ENCODE measurements around the gene TBRG1.

TBRG1 gene

DNA sequence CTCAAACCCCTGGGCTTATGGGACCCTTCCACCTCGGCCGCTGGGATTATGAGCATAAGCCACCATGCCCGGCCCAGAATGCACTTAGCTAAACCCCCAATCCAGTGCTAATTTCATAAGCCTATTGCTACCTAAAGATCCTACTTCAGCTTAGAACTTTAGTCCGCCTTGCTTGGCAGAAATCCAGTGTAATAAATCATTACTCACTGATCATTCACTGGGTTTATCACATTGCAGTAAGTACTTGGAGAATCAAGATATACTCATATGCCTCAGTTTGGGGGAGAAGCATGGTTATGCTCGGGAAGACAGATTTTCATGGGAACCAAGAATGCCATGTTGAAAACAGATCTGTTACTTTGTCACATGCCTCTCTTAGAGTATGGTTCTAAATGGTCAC is 3.8 kb upstream of the TBRG1 start:
- DNase-seq, result no peak

DNA sequence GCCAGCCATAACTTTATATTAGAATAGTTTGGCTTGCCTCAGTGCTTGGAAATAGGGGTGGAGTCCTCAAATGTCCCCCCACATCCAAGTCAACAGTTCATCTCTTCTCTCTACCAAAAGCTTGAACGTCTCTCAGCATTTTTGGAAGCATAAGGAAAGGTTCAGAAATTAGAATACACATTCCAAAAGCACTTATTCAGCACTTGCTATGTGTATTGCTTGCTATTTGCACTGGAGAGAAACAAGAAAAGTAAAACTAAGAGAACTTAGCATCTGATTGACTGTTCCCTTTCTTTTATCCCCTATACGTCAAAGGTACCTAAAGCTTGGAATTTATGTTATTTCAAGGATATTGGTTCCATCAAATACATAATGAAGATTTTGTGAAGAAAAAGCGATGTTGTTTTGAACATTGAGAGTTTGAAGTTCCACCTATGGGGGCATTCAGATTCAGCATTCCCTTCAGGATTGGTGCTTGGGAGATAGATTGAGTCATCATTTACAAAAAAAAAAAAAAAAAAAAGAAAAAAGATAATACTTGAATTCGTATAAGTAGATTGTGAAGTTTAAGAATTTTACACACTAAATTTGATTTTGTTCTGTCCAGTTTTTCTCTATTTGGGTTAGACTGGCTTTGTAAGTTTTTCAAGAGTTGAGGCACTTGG is 1.3 kb downstream of the TBRG1 start:
- no peak for DNase-seq

DNA sequence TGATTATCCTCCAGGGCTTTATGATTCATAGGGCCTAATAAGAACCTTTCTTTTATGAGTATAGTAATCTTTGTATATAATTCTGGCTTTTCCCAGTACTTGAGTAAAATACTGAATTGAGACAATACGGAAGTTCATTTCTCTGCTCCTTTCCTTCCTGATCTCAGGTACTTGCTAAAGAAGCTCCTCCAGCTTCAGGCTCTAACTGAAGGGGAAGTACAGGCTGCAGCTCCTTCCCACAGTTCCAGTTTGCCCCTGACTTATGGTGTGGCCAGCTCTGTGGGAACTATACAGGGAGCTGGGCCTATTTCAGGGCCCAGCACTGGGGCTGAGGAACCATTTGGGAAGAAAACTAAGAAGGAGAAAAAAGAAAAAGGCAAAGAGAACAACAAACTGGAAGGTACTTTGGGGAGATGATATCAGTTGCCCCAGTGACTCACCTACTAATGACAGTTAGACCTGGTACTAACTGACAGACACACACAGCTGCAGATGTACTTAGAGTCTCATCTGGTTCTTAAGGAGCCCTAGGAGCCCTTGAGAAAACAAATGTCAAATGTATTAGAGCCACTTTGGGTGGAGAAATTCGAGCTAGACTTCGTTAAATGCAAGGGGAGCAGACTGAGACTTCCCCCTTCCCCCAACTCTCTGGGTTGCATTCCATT is 3.0 kb downstream of the TBRG1 start:
- DNase-seq, result no peak

DNA sequence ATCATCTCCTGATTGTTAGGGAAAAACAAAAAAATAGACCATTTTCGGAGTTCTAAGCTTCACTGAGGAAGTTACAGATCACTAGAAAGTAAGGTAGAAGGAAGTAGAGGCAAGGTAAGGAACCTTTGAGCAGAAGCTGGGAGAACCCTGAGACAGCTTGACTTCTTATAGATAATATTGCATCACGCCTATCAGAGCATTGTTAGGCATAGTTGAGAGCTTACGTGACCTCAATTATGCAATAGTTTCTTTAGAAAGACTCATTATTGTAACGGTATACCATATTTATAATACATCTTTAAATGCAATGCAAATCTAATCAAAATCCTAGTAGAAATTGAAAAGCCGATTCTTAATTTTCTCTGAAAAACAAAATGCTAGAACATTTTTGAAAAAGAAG is 4.9 kb downstream of the TBRG1 start:
- no peak for DNase-seq

DNA sequence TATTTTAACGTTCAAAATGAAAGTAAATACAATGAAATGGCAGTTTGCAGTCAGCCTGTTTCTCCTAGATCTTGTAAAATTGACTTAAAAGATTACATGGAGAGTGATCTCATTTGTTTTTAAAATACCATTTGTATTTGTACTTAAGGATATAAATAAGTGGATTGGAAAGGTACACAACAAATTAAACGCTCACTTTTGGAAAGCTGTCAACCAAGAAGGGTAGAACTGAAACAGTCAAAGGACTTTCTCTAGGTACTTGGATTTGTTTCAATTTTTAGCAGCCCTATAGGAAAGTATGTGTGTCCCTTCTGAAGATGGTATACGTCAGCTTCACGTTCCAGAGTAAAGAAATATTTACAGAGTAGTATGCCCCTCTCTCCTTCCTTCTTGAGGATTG is 7.3 kb downstream of the TBRG1 start:
- no peak for DNase-seq

DNA sequence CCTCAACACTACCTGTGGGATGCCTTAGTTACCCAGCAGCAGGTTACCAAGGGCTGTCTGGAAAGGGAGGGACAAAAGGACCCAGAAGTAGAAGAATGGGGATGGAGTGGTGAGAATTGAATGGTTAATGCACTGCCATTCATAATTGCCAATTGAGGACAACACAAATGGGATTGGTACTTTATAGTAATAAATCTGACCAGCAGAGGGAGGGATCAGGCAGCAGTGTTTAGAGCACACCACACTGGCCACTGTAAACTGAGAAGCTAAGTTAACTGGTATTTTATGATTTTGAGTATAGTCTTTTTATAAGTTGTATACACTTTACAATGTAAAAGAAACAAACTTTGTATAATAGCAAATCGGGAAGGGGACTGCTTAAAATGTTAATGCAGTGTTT is 10.7 kb downstream of the TBRG1 start:
- no peak for DNase-seq

DNA sequence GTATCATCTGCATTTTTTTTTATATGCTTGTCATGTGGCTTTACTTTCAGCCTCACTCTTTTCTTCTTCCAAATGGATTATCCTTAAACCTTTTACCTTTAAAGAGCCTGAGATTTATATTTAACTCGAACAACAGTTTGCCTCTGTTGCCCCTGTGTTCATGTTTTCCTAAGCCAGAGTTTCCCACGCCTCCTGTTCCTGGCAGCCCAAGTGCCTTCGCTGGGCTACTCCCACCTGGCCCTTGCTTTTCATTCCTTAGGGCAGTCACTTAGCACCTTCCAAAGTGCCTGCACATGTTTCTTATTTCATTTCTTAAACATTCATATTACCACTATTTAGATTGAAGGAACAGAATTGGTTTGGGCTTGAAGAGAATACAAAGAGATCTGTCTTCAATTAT is 13.3 kb downstream of the TBRG1 start:
- no peak for DNase-seq

DNA sequence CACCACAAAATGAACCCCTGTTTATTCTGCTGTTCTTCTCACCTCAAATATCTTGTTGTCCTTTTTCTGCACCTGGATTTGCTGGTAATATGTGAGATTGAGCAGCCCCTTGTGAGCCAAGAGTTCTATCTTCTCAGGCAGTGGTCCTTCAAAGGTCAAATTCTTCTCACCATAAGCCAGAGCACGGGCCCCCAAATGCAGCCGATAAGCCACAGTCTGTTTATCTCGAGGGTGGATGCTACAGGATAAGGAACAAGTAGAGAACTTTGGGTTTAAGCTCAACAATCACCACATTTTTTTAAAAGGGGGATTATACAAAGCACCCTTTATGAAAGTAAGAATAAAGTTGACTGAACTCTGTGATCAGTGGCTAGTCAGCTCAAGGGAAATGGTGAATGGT is 15.8 kb downstream of the TBRG1 start:
- DNase-seq, result no peak

DNA sequence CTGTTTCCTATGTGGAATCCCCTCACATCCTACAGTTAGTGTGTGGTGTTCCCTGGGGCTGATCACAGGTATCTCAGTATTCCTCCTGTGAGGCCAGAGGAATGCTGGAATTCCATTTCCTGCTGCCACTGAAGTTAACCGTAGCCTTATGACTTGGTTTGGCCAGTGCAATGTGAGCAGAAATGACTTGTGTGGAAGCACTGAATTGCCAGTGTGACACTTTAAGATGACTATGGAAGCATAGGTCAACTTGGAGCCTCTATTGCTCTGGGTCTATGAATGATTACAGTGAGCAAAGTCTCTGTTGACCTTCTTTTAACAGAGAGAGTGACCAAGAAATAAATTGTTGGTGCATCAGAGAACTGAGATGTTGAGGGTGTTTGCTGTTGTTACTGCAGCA is 16.5 kb downstream of the TBRG1 start:
- no peak for DNase-seq

DNA sequence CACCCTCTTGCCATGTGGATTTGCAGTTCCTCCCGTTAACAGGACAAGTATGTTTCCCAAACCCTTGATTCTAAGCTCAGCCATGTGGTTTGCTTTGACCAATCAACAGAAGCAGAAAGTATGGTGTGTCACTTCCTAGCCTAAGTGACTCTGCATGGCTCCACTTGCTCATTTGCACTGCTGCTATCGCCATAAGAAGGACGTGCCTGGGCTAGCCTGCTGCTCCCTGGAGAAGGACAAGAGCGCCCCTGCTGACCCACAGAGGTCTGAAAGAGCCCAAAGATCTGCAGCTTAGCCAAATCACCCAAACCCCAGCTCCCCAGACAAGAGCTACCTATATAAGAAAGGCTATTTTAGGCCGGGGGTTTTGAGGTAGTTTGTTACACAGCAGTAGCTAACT is 18.0 kb downstream of the TBRG1 start:
- DNase-seq, result no peak

DNA sequence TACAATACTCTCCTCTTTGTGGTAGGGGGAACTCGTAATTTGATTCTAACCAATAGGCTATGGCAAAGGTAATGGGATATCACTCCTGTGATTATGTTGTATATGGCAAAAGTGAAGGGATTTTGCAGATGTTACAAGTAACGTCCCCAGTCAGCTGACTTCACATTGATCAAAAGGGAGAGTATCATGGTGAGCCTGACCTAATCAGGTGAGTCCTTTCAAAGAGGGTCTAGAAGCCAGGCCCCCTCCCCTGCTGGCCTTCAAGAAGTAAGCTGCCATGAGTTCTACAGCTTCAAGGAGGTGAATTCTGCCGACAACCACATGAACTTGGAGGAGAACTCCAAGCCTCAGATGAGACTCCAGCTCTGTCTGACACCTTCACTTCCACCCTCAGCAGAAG is 20.0 kb downstream of the TBRG1 start:
- no peak for DNase-seq

DNA sequence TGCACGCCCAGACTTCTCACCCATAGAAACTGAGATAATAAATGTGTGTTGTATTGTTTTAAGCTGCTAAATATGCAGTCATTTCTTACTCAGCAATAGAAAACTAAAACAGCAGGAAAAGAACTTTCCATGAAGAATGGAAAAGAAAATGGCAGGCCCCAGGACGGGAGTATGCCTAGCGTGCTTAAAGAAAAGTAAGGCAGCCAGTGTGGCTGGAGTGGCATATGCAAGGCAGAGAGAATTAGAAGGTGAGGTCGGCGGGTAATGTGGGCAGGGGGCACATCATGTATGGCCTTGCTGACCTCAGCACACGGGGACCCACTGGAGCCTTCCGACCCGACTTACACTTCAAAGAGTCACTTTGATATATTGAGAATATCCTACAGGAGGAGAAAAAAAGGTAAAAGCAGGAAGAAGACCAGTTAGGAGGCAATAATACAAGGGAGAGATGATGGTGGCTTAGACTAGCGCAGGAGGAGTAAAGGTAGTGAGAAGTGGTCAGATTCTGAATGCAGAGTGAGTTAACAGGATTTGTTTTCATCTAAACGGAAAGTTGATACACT is 20.5 kb downstream of the TBRG1 start:
- no peak for DNase-seq

DNA sequence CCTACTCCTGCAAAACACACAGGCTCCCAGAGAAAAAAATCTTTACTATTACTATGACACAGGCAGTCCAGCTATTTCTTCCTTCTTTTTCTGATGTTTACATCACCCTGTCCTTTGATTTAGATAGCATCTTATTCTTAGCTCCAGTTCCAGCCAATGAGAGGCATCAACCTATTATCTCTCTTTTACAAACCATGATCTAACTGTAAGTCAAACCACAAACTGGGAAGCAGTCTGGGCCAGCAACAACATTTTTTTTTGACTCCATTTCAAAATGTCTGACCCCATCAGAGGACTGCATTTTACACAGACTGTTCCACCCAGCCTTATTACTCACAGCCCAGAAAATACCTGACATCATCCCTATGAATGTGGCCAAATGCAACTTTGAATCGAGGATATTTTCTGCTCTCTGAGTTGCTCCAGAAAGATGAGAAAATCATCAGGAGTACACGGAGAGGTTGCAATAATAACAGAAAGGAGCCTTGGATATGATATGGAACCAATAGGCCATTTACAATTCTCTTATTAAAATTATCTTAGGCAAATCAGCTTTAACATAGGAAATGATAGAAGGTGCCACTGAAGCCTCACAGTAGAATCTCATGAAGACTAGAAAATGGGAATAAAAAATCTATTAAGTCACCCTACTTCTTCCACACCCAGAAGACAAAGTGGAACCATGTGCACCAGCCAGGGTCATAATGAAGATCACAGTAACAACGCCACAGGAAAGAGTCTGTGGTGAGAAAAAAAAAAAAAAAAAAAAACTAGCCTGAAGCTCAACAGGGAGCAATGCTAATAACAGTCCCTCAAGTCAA is 21.2 kb downstream of the TBRG1 start:
- no peak for DNase-seq

DNA sequence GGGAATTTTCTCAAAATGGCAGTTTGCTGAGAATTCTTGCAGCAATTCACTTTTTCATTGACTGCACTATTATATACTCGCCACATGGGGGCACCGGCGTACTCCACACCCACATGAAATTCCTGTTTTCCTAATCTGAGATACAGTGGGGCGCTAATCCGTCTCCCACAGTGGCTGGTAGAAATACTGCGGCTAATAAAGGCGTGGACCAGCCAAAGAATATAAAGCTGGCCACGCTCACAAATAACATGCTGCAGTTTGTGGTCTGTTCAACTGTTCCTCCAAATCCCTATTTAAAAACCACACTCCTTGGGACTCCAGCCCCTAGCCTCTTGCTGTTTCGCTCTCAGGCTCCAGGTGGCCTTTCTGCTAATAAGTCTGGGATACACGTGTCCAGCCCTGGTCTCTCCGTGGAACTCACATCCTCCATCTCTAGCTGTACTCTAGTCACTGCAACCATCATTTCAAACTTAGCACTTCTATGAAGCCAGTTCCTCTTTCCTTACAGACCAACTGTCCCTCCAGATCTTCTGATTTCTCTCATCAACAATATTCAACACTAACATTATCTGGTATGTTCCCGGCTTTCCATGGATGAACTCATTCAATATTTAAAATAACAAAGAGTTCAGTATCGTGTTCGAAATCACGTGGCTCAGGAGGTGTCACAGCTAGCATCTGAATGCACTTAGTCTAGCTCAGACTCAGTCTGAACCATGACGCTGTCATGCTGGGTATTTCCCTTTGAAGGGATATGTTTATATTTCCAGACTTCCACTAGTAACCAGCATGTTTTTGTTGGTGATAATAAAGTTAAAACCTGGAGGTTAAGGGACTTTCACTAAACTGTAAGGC is 22.0 kb downstream of the TBRG1 start:
- DNase-seq, result no peak

DNA sequence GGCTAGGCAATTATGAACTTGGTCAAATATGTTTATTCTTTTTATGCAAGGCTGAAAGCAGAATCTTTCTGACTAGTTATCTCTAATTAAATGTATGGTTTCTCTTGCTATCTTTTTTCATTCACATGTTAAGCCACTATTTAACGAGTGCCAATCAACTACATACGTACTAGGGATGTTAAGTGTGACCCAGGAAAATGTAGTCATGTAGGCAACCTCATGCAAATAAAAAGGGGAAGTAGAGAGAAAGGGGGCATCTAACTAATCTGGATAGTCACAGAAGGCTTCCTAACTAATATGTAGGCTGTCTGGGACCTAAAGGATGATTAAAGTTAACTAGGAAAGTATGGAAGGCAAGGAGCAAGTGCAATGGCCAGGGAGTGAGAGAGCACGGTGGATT is 23.5 kb downstream of the TBRG1 start:
- DNase-seq, result no peak

DNA sequence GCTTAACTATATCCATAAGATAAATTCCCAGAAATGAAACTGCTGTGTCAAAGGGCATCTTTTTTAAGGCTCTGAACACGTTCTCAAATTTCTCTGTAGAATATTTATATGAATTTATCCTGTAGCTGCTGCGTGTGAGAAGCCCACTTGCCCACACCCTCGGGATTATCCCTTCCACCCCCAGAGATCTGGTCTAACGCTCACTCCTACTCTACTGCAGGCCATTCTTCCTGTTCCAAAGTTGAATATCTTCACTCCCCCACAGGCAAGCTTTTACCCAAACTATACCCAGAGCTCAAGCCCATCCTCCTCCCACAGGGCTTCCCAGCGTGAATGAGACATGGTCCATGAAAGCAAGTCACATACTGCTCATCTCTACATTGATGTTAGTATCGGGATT is 25.9 kb downstream of the TBRG1 start:
- DNase-seq, result no peak

DNA sequence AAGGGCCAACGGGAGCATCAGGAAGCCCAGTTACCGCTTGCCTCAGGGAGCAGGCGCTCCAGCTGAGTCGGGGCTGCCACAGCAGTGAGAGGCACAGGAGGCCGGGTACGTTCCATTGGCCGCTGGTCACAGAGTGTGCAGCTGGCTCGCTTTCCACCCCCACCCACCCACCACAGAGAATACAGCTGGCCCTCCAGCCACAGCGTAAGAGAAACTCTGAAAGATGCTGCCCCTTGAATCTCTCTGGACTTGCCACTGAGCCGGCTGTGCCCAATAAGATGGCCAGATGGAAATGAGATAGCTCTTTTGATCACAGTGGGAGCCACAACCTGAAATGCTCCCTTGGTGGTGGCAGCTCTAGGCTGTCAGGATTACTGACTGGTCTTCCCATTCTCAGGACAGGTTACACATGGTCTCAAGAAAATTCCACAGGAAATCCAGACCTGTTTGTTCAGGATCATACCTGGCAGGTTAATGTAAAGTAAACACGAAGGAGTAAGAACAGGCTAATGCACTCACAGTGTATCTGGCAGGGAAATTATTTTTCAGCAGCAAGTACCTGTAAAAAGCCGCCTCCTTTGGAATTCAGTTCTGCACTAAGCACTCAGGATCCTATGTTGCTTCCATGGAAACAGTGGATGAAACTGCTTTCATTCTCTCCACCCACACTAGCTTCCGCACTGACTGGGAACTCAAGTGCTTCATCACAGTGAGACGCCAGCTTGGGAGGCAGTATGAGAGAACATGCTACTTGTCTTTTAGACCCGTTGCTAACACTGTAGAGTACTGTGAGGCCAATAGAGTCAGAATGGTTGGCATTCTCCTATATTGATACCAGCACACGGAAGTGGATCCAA is 34.3 kb downstream of the TBRG1 start:
- DNase-seq, result no peak

DNA sequence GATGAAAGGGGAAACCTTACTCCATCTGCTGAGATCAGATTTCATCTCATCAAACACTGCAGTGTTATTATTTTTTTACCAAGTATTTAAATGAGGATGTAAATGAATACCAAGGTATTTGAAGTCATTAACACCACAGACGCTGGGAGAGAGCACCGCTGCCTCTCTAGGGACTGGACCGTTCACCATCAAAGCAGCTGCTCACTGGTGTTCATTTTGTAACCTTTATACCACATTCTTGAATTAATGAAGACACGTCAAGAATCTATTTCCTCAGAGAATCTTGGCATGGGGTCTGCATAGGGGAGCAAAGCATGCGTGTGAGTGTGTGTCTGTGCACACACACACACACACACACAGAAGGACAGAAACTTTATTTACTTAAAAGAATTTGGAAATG is 35.2 kb downstream of the TBRG1 start:
- DNase-seq, result no peak

DNA sequence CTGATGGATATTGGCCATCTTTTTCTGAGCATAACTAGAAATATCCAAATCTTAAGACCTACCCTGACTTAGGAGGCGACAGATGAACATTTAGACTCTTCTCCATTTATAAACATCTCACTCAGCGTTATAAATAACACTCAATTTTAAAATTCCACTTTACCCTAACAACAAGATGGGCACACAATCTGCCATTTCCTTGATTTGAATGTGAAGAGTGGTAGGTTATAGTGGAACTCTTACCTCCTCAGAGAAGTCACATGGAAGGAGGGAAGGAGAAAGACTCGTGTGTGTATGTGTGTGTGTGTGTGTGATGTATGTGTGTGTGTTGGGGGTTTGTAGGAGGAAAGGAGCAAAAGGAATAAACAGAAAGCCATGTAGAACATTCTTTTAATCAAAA is 35.8 kb downstream of the TBRG1 start:
- DNase-seq, result no peak

DNA sequence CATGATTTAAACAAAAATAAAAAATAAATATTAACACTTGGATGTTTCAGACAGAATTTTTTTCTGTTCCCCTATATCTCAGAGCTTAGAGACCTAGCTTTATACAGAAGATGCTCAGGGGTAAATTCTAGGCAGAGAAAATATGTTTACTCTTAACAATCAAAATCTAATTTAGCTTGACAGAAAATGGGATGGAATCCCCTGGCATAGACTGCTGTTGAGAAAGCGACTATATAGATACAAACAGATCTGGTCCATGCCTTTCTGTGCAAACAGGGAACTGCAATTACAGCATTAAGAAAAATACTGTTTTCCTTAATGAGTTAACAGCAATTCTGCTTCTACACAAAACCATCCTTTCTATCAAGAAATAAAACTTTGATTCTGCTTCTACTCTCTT is 36.3 kb downstream of the TBRG1 start:
- DNase-seq, result no peak

DNA sequence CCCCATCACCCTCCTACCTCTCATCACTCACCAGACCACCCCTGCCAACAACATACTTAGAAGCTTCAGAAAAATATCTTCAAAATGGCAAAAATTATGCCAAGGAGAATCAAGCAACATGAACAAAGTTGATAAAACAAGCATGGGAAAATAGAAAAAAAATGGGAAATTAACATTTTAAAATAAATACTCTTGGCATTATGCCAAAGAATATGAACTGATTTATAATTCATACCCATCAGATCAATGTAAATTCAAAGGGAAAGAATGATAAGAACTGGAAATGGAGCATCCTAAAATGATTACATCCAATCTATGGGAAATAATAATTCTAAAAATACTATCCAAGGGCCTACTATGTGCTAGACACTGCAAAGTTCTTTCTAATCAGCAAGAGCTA is 38.9 kb downstream of the TBRG1 start:
- no peak for DNase-seq

DNA sequence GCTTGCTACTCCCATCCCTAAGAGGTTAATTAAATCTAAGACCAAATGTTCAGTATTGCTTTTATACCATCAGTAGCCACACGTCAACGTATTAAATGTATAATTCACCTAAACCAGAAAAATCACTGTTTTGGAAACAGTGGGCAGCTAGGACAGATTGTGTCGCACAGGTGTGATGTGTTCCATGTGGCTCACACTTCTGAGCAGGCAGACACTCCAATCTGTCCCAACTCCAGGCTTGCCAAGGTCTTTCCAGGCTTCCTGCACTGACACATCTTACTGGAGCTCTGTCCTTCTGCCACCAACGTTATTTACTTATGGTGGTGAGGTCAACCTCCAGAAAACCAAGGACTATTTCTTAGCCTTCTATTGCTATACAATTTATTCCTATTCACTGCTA is 39.4 kb downstream of the TBRG1 start:
- no peak for DNase-seq
